SK-N-SH treated with all-trans-retinoic acid at 6 μM for 48 hours (cell line): ENCODE results near the gene DRGX.

Source experiments
- ATAC-seq: fragments of 200-7000 bp; cut with Tn5 transposase; 3 replicates; pipeline ENCODE4 v1.9.1; 2020; ENCODE audit warnings: mild to moderate bottlenecking, moderate library complexity
- ARNTL ChIP-seq: fragments of 450-650 bp; formaldehyde crosslinking; IDR thresholded peaks from 2 replicates; pipeline ENCODE4 v1.5.0; 2020; ENCODE audit warnings: low read depth, mild to moderate bottlenecking, moderate library complexity, borderline replicate concordance
- BACH2 ChIP-seq: fragments of 250-450 bp; sonication (Bioruptor Pico); IDR thresholded peaks from 2 replicates; pipeline ENCODE4 v1.9.0; 2021; ENCODE audit warnings: mild to moderate bottlenecking, borderline replicate concordance
- CREB5 ChIP-seq: fragments of 250-450 bp; sonication (Bioruptor Pico); IDR thresholded peaks from 2 replicates; pipeline ENCODE4 v1.5.1; 2020; ENCODE audit warnings: low read depth, mild to moderate bottlenecking, moderate library complexity
- CSDC2 ChIP-seq: fragments of 250-450 bp; sonication (Bioruptor Pico); IDR thresholded peaks from 2 replicates; pipeline ENCODE4 v1.5.0; 2020; ENCODE audit warnings: mild to moderate bottlenecking, moderate library complexity
- ESRRG ChIP-seq: fragments of 250-450 bp; sonication (Bioruptor Pico); IDR thresholded peaks from 2 replicates; pipeline ENCODE4 v1.6.1; 2021; ENCODE audit warnings: mild to moderate bottlenecking
- GLIS3 ChIP-seq: fragments of 250-450 bp; sonication (Bioruptor Pico); IDR thresholded peaks from 2 replicates; pipeline ENCODE4 v1.5.0; 2020; ENCODE audit warnings: mild to moderate bottlenecking, moderate library complexity
- ISL1 ChIP-seq: fragments of 250-450 bp; sonication (Bioruptor Pico); IDR thresholded peaks from 2 replicates; pipeline ENCODE4 v2.1.2; 2022; ENCODE audit warnings: mild to moderate bottlenecking, moderate library complexity
- OSR1 ChIP-seq: fragments of 250-450 bp; sonication (Bioruptor Pico); IDR thresholded peaks from 2 replicates; pipeline ENCODE4 v1.8.0; 2022; ENCODE audit warnings: moderate library complexity, mild to moderate bottlenecking, inconsistent platforms
- PATZ1 ChIP-seq: fragments of 250-450 bp; sonication (Bioruptor Pico); IDR thresholded peaks from 2 replicates; pipeline ENCODE4 v1.8.0; 2020; ENCODE audit warnings: mild to moderate bottlenecking, moderate library complexity, borderline replicate concordance
- PPARA ChIP-seq: fragments of 250-450 bp; sonication (Bioruptor Pico); IDR thresholded peaks from 2 replicates; pipeline ENCODE4 v1.5.0; 2020; ENCODE audit warnings: mild to moderate bottlenecking, borderline replicate concordance
- RARB ChIP-seq: fragments of 250-450 bp; sonication (Bioruptor Pico); IDR thresholded peaks from 2 replicates; pipeline ENCODE4 v1.8.0; 2021; ENCODE audit warnings: mild to moderate bottlenecking, moderate library complexity
- SNAI2 ChIP-seq: fragments of 250-450 bp; sonication (Bioruptor Pico); IDR thresholded peaks from 2 replicates; pipeline ENCODE4 v1.5.0; 2020; ENCODE audit warnings: mild to moderate bottlenecking, moderate library complexity
- TCF4 ChIP-seq: fragments of 250-450 bp; sonication (Bioruptor Pico); IDR thresholded peaks from 2 replicates; pipeline ENCODE4 v1.8.0; 2021; ENCODE audit warnings: mild to moderate bottlenecking, moderate library complexity, borderline replicate concordance
- ZC3H10 ChIP-seq: fragments of 250-450 bp; sonication (Bioruptor Pico); IDR thresholded peaks from 2 replicates; pipeline ENCODE4 v1.5.1; 2021; ENCODE audit warnings: mild to moderate bottlenecking, moderate library complexity
- ZFP3 ChIP-seq: fragments of 250-450 bp; sonication (Bioruptor Pico); IDR thresholded peaks from 2 replicates; pipeline ENCODE4 v1.5.0; 2020; ENCODE audit warnings: mild to moderate bottlenecking, moderate library complexity
- ZFP30 ChIP-seq: fragments of 450-650 bp; formaldehyde crosslinking; IDR thresholded peaks from 2 replicates; pipeline ENCODE4 v1.5.0; 2022; ENCODE audit warnings: mild to moderate bottlenecking, moderate library complexity
- ZNF565 ChIP-seq: fragments of 450-650 bp; formaldehyde crosslinking; conservative IDR thresholded peaks from 2 replicates; pipeline ENCODE4 v1.5.0; 2020; ENCODE audit warnings: low read depth, mild to moderate bottlenecking, moderate library complexity
- ZNF70 ChIP-seq: fragments of 450-650 bp; formaldehyde crosslinking; IDR thresholded peaks from 2 replicates; pipeline ENCODE4 v1.5.0; 2020; ENCODE audit warnings: mild to moderate bottlenecking, moderate library complexity
- ZNF8 ChIP-seq: fragments of 450-650 bp; formaldehyde crosslinking; IDR thresholded peaks from 2 replicates; pipeline ENCODE4 v1.5.0; 2020; ENCODE audit warnings: mild to moderate bottlenecking, moderate library complexity
- TF ChIP-seq, protein P1 (sequence below): fragments of 250-450 bp; sonication (Bioruptor Pico); IDR thresholded peaks from 2 replicates; pipeline ENCODE4 v1.5.1; 2021; ENCODE audit warnings: mild to moderate bottlenecking, moderate library complexity
- TF ChIP-seq, protein P2 (sequence below): fragments of 250-450 bp; sonication (Bioruptor Pico); IDR thresholded peaks from 2 replicates; pipeline ENCODE4 v1.5.0; 2020; ENCODE audit warnings: mild to moderate bottlenecking, moderate library complexity
- TF ChIP-seq, protein P3 (sequence below): fragments of 250-450 bp; sonication (Bioruptor Pico); IDR thresholded peaks from 2 replicates; pipeline ENCODE4 v1.8.0; 2021; ENCODE audit warnings: low read depth, mild to moderate bottlenecking, moderate library complexity, borderline replicate concordance

The DRGX gene

DNA sequence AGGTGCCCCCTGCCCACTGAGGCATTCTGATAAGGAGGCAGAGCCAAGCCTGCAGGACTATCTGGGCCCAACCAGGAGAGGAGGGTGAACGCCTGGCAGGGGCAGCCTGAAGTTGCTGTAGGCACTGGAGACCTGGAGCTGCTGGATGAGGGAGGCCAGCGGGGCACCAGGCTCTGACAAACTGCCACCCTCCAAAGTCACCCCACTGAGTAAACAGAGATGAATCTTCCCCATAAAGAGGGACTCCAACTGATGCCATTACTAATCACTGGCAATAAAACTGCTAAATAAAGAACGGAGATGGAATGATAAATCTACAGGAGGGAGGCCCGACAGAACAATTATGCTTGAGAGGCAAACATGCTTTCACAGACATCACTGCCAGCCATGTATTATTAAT is 44.2 kb downstream of the DRGX start:
- TF ChIP-seq, protein P1, sequence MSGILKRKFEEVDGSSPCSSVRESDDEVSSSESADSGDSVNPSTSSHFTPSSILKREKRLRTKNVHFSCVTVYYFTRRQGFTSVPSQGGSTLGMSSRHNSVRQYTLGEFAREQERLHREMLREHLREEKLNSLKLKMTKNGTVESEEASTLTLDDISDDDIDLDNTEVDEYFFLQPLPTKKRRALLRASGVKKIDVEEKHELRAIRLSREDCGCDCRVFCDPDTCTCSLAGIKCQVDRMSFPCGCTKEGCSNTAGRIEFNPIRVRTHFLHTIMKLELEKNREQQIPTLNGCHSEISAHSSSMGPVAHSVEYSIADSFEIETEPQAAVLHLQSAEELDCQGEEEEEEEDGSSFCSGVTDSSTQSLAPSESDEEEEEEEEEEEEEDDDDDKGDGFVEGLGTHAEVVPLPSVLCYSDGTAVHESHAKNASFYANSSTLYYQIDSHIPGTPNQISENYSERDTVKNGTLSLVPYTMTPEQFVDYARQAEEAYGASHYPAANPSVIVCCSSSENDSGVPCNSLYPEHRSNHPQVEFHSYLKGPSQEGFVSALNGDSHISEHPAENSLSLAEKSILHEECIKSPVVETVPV (CRISPR knock-in tag): no peak
- TF ChIP-seq OSR1 (CRISPR knock-in tag) (no peak), RARB (no peak), BACH2 (CRISPR knock-in tag) (no peak), ZNF565 (no peak), ZFP30 (CRISPR knock-in tag) (no peak), PPARA (no peak), CREB5 (CRISPR knock-in tag) (no peak), CSDC2 (CRISPR knock-in tag) (no peak), ZFP3 (CRISPR knock-in tag) (no peak), GLIS3 (CRISPR knock-in tag) (no peak), SNAI2 (CRISPR knock-in tag) (no peak), ESRRG (CRISPR knock-in tag) (no peak), ZC3H10 (no peak), PATZ1 (CRISPR knock-in tag) (no peak), ARNTL (CRISPR knock-in tag) (no peak), ZNF70 (no peak)
- TF ChIP-seq, protein P2, sequence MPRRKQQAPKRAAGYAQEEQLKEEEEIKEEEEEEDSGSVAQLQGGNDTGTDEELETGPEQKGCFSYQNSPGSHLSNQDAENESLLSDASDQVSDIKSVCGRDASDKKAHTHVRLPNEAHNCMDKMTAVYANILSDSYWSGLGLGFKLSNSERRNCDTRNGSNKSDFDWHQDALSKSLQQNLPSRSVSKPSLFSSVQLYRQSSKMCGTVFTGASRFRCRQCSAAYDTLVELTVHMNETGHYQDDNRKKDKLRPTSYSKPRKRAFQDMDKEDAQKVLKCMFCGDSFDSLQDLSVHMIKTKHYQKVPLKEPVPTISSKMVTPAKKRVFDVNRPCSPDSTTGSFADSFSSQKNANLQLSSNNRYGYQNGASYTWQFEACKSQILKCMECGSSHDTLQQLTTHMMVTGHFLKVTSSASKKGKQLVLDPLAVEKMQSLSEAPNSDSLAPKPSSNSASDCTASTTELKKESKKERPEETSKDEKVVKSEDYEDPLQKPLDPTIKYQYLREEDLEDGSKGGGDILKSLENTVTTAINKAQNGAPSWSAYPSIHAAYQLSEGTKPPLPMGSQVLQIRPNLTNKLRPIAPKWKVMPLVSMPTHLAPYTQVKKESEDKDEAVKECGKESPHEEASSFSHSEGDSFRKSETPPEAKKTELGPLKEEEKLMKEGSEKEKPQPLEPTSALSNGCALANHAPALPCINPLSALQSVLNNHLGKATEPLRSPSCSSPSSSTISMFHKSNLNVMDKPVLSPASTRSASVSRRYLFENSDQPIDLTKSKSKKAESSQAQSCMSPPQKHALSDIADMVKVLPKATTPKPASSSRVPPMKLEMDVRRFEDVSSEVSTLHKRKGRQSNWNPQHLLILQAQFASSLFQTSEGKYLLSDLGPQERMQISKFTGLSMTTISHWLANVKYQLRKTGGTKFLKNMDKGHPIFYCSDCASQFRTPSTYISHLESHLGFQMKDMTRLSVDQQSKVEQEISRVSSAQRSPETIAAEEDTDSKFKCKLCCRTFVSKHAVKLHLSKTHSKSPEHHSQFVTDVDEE: no peak
- TF ChIP-seq, all 23 proteins: peak for 0
- ATAC-seq: no peak

DNA sequence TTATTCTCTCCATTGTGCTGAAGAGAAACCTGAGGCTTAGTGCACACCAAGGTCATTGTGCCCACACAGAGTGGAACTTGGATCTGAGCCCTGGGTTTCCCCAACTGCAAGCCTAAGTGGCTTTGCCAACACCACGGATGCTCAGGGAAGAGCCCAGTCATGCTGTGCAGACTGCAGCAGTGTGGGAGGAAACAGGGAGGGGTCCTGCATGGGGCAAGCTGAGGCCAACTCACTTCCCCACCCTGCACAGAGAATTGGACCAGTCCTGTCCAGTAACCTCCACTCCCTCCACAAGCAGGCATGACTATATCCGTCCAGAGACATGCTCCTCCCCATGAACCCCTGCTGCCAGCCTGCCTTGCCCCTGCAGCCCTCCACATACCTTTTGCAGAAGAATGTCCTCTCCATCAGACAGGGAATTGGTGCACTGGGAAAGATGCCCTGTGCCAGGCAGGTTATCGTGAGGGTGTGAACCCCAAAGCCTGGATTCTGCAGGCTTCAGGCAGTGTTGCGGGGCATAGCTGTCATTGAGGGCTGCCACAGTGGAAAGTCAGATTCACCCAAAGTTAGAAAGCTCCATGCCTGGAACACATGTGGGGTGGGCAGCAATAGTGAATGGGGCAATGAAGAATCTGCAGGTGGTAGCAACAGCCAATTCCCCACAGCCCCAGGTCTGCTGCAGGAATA is 44.9 kb downstream of the DRGX start:
- no peak for ATAC-seq

GRCh38 chr10:49350138-49350537 is 45.8 kb downstream of the DRGX start:
- ATAC-seq: no peak
- TF ChIP-seq ISL1 (CRISPR knock-in tag) (no peak), CSDC2 (CRISPR knock-in tag) (no peak), TCF4 (CRISPR knock-in tag) (no peak), ZFP3 (CRISPR knock-in tag) (no peak), ZNF565 (0 out of 2 replicates have a peak, but pooled peaks have one; percentile 51), OSR1 (CRISPR knock-in tag) (no peak), GLIS3 (CRISPR knock-in tag) (no peak)

More for the DNA sequence above, 44.9 kb downstream of the DRGX start:
- TF ChIP-seq ZNF8 (CRISPR knock-in tag) (no peak), ZNF70 (no peak), ISL1 (CRISPR knock-in tag) (no peak), RARB (no peak), PPARA (no peak)
- TF ChIP-seq, protein P3, sequence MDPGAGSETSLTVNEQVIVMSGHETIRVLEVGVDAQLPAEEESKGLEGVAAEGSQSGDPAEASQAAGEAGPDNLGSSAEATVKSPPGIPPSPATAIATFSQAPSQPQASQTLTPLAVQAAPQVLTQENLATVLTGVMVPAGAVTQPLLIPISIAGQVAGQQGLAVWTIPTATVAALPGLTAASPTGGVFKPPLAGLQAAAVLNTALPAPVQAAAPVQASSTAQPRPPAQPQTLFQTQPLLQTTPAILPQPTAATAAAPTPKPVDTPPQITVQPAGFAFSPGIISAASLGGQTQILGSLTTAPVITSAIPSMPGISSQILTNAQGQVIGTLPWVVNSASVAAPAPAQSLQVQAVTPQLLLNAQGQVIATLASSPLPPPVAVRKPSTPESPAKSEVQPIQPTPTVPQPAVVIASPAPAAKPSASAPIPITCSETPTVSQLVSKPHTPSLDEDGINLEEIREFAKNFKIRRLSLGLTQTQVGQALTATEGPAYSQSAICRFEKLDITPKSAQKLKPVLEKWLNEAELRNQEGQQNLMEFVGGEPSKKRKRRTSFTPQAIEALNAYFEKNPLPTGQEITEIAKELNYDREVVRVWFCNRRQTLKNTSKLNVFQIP (CRISPR knock-in tag): no peak
